Fibroblast of the aortic adventitia (primary cell): Measurements from ENCODE around the gene BBLN. TPM values are rescaled to one million over a fixed set of nuclear protein-coding genes. Genes with fewer than 3 reads are reported as not detected.

ENCODE experiments used
- DNase-seq: peaks from one replicate; pipeline ENCODE4 v3.0.0-alpha.2; 2010; ENCODE audit warnings: low read depth
- H3K4me3 ChIP-seq: 2 replicates; pipeline ENCODE4 v1.5.1; 2011; ENCODE audit warnings: low read depth, mild to moderate bottlenecking, control low read depth, low read length, moderate library complexity
- CTCF ChIP-seq: IDR thresholded peaks from 2 replicates; pipeline ENCODE4 v1.5.1; 2011; ENCODE audit warnings: mild to moderate bottlenecking, low read length, control low read depth, inconsistent platforms; ENCODE audit not compliant: insufficient read depth
- total RNA-seq: library from RNA; depleted of rRNA; stranded (reverse); fragments of >200 nt; gene quantifications from 2 replicates; pipeline ENCODE4 v1.2.3, GENCODE V29; 2012; ENCODE audit warnings: low replicate concordance

Gene BBLN
- total RNA-seq, 1 donor, result 63.4 TPM

GRCh38 chr9:128121466-128121810, 38.6 kb upstream of the BBLN start:
- no peak for TF ChIP-seq CTCF
- no peak for DNase-seq
- H3K4me3 ChIP-seq, result no peak overlapping the region

- DNase-seq, result no peak
- TF ChIP-seq CTCF, result no peak
These were observed 37.9 kb upstream of the BBLN start for GRCh38 chr9:128121924-128122808.

GRCh38 chr9:128122809-128123175, 37.3 kb upstream of the BBLN start:
- TF ChIP-seq CTCF, result no peak
- H3K4me3 ChIP-seq, result no peak overlapping the region
- no peak for DNase-seq

More at GRCh38 chr9:128121924-128122808, 37.9 kb upstream of the BBLN start:
- H3K4me3 ChIP-seq, result no peak overlapping the region

- TF ChIP-seq CTCF, result no peak
- no peak for DNase-seq
- H3K4me3 ChIP-seq, result no peak overlapping the region
These were observed 36.5 kb upstream of the BBLN start for GRCh38 chr9:128123451-128124080.

GRCh38 chr9:128124451-128124850, 35.6 kb upstream of the BBLN start:
- TF ChIP-seq CTCF, result no peak
- no peak overlapping the region for H3K4me3 ChIP-seq
- DNase-seq, result no peak

GRCh38 chr9:128124873-128125579, 35.0 kb upstream of the BBLN start:
- peak; percentile 57 for DNase-seq
- TF ChIP-seq CTCF, result peak; percentile 72
- H3K4me3 ChIP-seq, result no peak overlapping the region
